Astrocyte (in vitro differentiated cells and primary cell): ENCODE measurements around the gene TRIM8.

Source experiments
- EZH2 ChIP-seq: IDR thresholded peaks from 2 replicates; pipeline ENCODE4 v1.6.1; 2012; ENCODE audit warnings: mild to moderate bottlenecking, low read length, inconsistent platforms; ENCODE audit not compliant: insufficient read depth
- TF ChIP-seq, protein P1 (sequence below): IDR thresholded peaks from 2 replicates; pipeline ENCODE4 v1.5.1; 2011; ENCODE audit warnings: low read depth, mild to moderate bottlenecking, inconsistent platforms, low read length, moderate library complexity; ENCODE audit not compliant: insufficient read depth

DNA sequence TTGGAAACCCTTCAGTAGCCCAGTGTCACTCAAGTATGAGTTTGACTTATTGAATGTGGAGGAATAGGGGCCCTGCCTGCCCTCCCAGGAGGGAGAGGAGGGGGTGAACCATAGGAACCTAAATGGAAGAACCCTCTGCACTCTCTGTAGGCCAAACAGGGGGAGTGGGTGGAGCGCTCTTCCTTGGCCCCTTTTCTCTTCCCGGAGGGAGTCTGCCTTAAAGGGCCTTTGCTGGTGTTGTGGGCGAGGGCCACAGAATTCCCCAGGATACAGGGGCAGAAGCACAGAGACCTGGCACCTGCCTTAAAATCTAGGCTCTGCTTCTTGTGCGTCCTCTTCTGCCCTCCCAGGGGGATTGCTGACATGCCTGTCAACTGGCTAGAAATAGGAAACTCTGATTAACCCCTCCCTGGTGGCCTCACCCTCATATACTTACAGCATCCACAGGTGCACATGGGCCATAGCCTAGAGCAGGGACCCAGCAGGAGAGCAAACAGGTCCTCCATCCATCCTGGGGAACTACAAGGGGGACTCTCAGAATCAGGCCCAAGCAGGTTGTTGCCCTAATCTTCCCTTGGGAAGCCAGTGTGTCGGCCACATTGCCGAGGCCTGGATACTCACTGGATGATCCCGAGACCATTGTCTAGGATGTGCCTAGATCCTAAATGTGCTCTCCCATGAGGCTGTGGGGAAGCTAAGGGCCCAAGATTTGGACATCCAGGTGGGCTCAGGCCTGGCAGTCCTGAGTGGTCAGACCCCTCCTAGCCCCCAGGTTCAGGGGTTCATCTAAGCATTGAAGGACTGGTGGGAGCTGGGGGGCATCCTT, 3.4 kb downstream of the TRIM8 start:
- TF ChIP-seq, protein P1, sequence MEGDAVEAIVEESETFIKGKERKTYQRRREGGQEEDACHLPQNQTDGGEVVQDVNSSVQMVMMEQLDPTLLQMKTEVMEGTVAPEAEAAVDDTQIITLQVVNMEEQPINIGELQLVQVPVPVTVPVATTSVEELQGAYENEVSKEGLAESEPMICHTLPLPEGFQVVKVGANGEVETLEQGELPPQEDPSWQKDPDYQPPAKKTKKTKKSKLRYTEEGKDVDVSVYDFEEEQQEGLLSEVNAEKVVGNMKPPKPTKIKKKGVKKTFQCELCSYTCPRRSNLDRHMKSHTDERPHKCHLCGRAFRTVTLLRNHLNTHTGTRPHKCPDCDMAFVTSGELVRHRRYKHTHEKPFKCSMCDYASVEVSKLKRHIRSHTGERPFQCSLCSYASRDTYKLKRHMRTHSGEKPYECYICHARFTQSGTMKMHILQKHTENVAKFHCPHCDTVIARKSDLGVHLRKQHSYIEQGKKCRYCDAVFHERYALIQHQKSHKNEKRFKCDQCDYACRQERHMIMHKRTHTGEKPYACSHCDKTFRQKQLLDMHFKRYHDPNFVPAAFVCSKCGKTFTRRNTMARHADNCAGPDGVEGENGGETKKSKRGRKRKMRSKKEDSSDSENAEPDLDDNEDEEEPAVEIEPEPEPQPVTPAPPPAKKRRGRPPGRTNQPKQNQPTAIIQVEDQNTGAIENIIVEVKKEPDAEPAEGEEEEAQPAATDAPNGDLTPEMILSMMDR = no peak
- no peak for TF ChIP-seq EZH2
